OCI-LY3 (cell line): ENCODE results near the gene PAWR.

Experiments
- H2AFZ ChIP-seq: fragments of 200-600, 300-600 bp; shearing (Covaris generic); 2 replicates; pipeline ENCODE4 v1.6.0; 2014; ENCODE audit warnings: antibody characterized with exemption, low read depth, low read length
- H3K27ac ChIP-seq: fragments of 200-600, 300-600 bp; sonication (generic); 2 replicates; pipeline ENCODE4 v1.5.1; 2014; ENCODE audit warnings: mild to moderate bottlenecking, low read length, moderate library complexity, mixed read lengths
- H3K27me3 ChIP-seq: fragments of 200-600, 300-600 bp; sonication (generic); 2 replicates; pipeline ENCODE4 v1.6.1; 2014; ENCODE audit warnings: low read depth, low read length, mixed read lengths
- H3K36me3 ChIP-seq: fragments of 200-600, 300-600 bp; sonication (generic); replicated peaks from 2 replicates; pipeline ENCODE3; 2014; ENCODE audit warnings: low read depth, low read length, mixed read lengths
- H3K4me1 ChIP-seq: fragments of 300-600, 200-600 bp; sonication (generic); 2 replicates; pipeline ENCODE4 v1.6.1; 2014; ENCODE audit warnings: low read length, mixed read lengths
- H3K4me2 ChIP-seq: fragments of 200-600, 300-600 bp; sonication (generic); 2 replicates; pipeline ENCODE4 v1.6.1; 2014; ENCODE audit warnings: low read length, mixed read lengths
- H3K4me3 ChIP-seq: fragments of 300-600, 200-600 bp; sonication (generic); 2 replicates; pipeline ENCODE4 v1.5.1; 2014; ENCODE audit warnings: antibody characterized with exemption, mild to moderate bottlenecking, low read length, moderate library complexity
- H3K79me2 ChIP-seq: fragments of 300-600, 200-600 bp; shearing (Covaris generic); 2 replicates; pipeline ENCODE4 v1.6.1; 2014; ENCODE audit warnings: mild to moderate bottlenecking, low read length, mixed read lengths
- H3K9ac ChIP-seq: fragments of 300-600, 200-600 bp; shearing (Covaris generic); 2 replicates; pipeline ENCODE4 v1.6.0; 2014; ENCODE audit warnings: mild to moderate bottlenecking, low read length, moderate library complexity
- H3K9me3 ChIP-seq: fragments of 200-600, 300-600 bp; shearing (Covaris generic); 2 replicates; pipeline ENCODE4 v1.6.1; 2014; ENCODE audit warnings: low read length, mixed read lengths; ENCODE audit not compliant: insufficient read depth
- H4K20me1 ChIP-seq: fragments of 200-600, 300-600 bp; sonication (generic); 2 replicates; pipeline ENCODE4 v1.6.1; 2016; ENCODE audit warnings: low read length, mixed read lengths; ENCODE audit not compliant: insufficient read depth
- CTCF ChIP-seq: fragments of 200-600, 300-600 bp; sonication (generic); IDR thresholded peaks from 2 replicates; pipeline ENCODE4 v1.5.1; 2014; ENCODE audit warnings: antibody characterized with exemption, low read length, low read depth
- EZH2phosphoT487 ChIP-seq: fragments of 200-600 bp; shearing (Covaris generic); IDR thresholded peaks from 2 replicates; pipeline ENCODE4 v1.6.1; 2018; ENCODE audit warnings: antibody characterized with exemption, mixed run types, low read depth

The PAWR gene

GRCh38 chr12:79557690-79558315 lies 133.0 kb downstream of the PAWR start:
- Histone ChIP-seq H3K4me2 (no peak overlapping the region), H3K79me2 (no peaks in the 10 kb centered on the region), H3K36me3 (peaks cover 15% of the 10 kb centered on the region), H3K4me3 (no peak overlapping the region), H3K9me3 (no peaks in the 10 kb centered on the region), H4K20me1 (no peaks in the 10 kb centered on the region), H3K27me3 (no peaks in the 10 kb centered on the region), H2AFZ (no peak overlapping the region), H3K4me1 (no peaks in the 10 kb centered on the region), H3K27ac (no peak overlapping the region), H3K9ac (no peak overlapping the region)
- no peak for TF ChIP-seq EZH2phosphoT487
- no peak for TF ChIP-seq CTCF

- no peaks in the 10 kb centered on the region for H3K4me1 ChIP-seq
- peaks cover 16% of the 10 kb centered on the region for H3K36me3 ChIP-seq
- H3K27ac ChIP-seq, result no peak overlapping the region
Measured at GRCh38 chr12:79555028-79555925, 135.5 kb downstream of the PAWR start.

DNA sequence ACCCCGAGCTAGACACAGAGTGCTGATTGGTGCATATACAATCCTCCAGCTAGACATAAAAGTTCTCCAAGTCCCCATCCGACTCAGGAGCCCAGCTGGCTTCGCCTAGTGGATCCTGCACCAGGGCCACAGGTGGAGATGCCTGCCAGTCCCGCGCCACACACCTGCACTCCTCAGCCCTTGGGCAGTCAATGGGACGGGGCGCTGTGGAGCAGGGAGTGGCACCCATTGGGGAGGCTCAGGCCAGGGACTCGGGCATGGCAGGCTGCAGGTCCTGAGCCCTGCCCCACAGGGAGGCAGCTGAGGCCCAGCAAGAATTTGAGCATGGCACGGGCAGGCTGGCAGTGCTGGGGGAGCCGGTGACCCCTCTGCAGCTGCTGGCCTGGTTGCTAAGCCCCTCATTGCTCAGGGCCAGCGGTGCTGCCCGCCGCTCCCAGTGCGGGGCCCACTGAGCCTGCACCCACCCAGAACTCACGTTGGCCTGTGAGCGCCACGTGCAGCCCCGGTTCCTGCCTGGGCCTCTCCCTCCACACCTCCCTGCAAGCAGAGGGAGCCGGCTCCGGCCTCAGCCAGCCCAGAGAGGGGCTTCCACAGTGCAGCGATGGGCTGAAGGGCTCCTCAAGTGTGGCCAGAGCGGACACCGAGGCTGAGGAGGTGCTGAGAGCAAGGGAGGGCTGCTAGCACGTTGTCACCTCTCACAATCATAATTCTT lies 136.7 kb downstream of the PAWR start:
- no peak overlapping the region for H2AFZ ChIP-seq
- TF ChIP-seq CTCF (no peak), EZH2phosphoT487 (no peak)
- H3K4me2 ChIP-seq, result no peak overlapping the region
- no peak overlapping the region for H3K27ac ChIP-seq
- H3K79me2 ChIP-seq, result no peaks in the 10 kb centered on the region
- no peaks in the 10 kb centered on the region for H3K9me3 ChIP-seq
- no peak overlapping the region for H3K9ac ChIP-seq
- H3K4me3 ChIP-seq, result no peak overlapping the region
- no peaks in the 10 kb centered on the region for H4K20me1 ChIP-seq
- H3K27me3 ChIP-seq, result no peaks in the 10 kb centered on the region
- no peaks in the 10 kb centered on the region for H3K4me1 ChIP-seq
- peaks cover 13% of the 10 kb centered on the region for H3K36me3 ChIP-seq

More at GRCh38 chr12:79555028-79555925, 135.5 kb downstream of the PAWR start:
- Histone ChIP-seq H3K9ac (no peak overlapping the region), H3K9me3 (no peaks in the 10 kb centered on the region), H3K4me2 (no peak overlapping the region), H4K20me1 (no peaks in the 10 kb centered on the region), H2AFZ (no peak overlapping the region), H3K27me3 (no peaks in the 10 kb centered on the region), H3K79me2 (no peaks in the 10 kb centered on the region), H3K4me3 (no peak overlapping the region)
- peak; percentile 70 for TF ChIP-seq CTCF
- no peak for TF ChIP-seq EZH2phosphoT487

- Histone ChIP-seq H4K20me1 (no peaks in the 10 kb centered on the region), H3K4me2 (no peak overlapping the region), H3K9me3 (no peaks in the 10 kb centered on the region), H3K4me1 (no peaks in the 10 kb centered on the region), H3K27me3 (no peaks in the 10 kb centered on the region), H2AFZ (no peak overlapping the region), H3K79me2 (no peaks in the 10 kb centered on the region), H3K4me3 (no peak overlapping the region), H3K36me3 (peaks cover 13% of the 10 kb centered on the region), H3K9ac (no peak overlapping the region), H3K27ac (no peak overlapping the region)
- TF ChIP-seq EZH2phosphoT487, result no peak
- no peak for TF ChIP-seq CTCF
Measured at GRCh38 chr12:79552192-79552591, 138.6 kb downstream of the PAWR start.
